NCI-H82 (cell line): ENCODE data around the gene TNFAIP2.

Experiments used
- DNase-seq: peaks from one replicate; lab custom pipeline; 2025; lab: John Stamatoyannopoulos, UW

TNFAIP2 gene

DNA sequence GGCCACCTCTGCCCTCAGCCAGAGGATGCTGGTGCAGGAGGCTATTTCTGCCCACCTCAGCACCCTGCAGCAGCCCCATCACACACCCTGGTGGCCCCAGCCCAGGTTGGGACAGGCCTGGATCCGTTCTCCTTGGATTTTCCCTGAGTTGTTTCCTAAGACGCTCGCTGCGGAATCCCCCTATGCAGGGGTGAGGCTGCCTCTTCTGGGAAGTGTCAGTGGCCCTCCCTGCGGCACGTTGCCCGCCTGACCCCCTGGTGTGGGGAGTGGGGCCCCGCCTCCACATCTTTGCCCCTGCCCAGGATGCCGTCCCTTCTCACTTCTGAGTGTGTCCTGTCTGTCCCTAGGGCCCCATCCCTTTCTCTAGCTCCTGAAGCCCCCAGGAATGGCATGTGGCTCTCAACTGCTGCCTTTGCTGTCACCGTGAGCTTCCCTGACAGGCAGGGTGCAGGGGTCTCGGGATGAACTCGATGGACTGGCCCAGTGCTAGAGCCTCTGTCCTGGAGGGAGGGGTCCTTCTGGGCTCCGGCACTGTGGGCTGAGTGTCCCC lies 29.3 kb upstream of the TNFAIP2 start:
- DNase-seq: no peak

DNA sequence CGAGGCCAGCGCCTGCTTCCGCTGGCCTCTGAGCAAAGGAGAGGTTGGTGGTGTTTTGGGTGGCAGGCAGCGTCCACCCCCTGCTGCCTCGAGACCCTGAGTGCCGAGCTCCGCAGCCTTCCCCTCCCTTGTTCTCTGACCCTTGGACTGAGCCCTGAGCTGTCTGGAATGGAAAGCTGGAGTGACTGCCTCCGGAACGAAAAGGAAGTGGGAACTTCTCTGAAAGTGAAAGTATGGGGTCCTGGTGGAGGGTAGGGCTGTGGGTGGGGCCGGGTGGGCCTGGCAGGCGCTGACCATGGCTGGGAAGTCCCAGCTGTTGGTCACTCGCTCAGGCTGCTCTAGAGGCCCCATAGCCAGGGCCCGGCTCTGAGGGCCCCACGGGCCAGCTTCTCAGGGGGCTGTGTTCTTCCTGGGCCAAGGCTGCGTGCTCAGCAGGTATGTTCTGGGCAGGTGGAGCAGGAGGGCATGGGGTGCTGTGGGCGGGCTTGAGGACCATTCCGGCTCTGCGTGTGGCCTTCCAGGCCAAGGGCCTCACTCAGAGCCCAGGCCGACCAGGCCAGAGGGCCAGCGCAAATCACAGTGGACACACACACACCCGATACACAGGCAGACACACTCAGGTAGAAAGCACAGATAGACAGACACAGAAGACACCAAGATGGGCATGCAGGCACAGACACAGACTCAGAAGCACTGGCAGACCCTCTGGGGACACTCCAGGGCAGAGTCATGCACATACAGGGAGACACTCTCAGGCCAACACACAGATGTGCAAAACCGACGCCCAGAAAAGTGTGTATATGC lies 28.7 kb upstream of the TNFAIP2 start, which contains the start of gene EXOC3L4:
EXOC3L4 (plus strand) TSS at position 320 of the 804 bp plus-strand sequence. CDS start 5,495 bp downstream, outside the sequence.
- DNase-seq: no peak

DNA sequence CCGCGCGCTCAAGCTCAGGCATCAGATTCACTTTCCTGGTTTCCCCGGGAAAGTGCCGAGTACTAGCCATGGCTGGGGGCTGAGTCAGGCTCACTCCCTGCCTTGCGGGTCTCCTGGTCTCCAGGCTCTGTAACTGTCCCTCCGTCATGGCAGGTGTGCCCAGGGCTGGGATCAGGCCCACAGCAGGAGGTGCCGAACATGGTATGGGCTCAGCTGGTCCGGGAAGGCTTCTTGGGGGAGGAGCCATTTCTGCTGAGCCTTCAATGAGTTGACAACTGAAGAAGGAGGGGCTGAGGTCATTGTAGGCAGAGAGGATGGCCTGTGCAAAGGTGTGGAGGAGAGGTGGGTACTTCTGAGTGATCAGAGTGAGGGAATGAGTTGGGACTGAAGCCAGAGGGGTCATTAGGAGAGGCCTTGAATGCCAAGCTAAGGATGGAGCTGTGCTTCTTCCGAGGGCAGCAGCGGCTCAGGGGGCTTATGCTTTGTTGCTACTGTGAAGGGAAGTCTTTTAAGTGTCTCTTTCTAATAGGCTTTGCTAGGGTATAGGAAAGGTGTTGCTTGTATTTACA lies 28.0 kb upstream of the TNFAIP2 start:
- DNase-seq: no peak

DNA sequence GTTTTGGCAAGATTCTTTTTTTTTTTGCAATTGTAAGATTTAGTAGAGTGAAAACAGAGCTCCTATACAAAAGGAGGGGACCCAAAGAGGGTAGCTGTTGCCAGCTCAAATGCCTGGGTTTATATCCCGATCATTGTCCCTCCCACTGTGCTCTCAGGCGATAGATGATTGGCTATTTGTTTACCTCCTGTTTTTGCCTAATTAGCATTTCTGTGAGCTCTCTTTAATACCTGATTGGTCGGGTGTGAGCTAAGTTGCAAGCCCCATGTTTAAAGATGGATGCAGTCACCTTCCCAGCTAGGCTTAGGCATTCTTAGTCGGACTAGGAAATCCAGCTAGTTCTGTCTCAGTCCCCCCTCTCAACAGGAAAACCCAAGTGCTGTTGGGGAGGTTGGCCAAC lies 26.9 kb upstream of the TNFAIP2 start:
- no peak for DNase-seq

DNA sequence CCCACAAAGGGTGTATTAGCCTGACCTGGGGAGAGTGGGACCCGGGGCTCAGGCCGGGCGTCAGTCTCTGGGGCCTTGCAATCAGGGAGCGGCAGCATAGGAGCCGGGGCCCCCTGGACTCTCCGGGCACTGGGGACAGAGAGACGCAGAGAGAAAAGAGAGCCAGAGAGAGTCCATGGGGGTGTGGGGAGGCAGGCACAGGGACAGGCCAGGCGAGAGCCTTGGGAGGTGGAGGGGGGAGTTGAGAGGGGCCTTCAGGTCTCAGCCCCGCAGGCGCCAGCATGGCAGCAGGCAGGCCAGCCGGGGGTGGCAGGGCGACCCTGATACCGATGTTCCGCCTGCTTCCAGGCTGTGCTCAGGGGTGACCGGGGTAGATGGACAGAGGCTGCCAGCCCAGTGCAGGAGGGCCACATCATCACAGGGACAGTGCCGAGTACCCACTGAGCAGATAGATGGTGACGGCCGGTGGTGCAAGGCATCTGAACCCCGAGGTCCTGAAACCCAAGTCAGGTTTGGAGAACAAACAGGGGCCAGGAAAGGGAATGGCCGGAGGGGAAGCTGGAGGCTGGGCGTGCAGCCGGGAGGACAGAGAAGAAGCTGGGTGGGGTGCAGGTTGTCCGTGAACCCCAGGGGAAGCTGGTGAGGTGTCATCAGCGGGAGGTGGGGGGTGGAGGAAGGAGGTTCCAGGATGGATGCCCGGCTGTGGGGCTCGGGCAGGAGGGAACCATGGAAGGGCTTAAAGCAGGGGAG lies 25.8 kb upstream of the TNFAIP2 start:
- DNase-seq: no peak

DNA sequence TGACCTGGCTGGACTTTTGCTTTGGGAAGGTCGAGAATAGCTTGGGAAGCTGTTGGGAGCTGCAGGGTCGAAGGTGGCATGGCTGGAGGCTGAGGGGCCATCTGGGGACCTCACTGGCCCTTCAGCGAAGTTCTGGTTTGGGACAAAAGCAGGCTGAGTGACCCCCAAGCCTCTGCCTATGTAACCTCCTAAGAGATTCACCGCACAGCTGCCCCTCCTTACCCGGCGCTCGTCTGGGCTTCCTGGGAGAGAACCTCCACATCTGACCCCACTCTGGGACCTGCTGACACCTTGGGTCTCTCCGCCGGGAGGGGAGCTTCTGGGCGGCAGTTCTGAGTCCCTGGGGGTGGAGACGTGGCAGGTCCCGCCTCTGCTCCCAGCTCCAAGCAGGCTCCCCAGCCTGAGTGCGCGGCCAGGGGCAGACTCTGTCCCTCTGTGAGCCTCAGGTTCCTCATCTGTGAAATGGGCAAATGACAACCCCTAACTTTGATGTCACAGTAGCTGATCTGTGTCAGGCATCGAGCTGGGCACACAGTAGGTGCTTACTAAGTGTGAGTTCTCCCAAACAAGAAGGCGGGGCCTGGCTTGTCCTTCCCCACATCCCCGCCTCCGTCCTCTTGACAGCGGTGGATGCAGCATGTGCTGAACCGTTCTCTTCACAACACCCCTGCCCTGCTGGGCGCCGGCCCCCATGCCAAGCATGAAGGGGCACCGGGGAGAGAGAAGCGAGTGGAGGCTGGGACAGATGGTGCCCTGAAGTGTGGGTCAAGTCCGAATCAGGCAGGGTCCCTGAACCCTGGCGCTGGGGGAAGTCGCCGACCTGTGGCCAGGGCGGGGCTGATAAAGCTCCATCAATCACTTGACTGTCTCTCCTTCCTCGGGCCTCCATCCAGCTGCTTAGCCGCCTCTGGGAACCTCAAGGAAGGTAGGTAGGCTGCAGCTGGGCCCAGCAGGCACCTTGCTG lies 25.0 kb upstream of the TNFAIP2 start:
- DNase-seq: no peak

DNA sequence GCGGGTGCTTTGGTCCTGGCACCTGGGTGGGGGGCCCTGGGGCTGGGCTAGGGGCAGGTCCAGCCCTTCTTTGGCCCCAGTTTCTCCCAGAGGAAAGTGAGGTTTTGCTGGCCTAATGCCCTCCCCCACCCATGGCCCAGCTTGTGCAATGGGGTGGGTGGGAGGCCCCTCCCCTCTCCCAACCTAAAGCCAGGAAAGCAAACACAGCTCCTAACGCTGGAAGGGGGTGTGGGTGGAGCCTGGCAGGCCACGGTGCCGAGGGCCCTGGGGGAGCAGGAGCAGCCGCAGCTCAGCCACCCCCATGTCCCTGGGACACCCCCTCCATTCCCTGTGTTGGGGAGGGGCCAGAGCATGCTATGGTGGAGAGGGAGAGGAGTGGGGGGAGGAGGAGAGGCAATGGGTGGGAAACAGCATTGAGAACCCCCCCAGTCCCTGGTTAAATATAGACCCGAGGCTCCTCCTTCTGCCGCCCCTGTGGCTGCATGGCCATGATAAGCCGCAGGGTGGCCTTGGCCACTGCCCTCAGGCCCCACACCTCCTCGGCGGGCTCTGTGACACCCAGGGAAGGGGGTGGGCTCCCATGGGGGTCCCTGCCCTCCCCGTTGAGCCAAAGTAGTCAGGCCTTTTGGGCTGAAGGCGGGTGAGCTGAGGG lies 24.1 kb upstream of the TNFAIP2 start:
- DNase-seq: peak; percentile 20

DNA sequence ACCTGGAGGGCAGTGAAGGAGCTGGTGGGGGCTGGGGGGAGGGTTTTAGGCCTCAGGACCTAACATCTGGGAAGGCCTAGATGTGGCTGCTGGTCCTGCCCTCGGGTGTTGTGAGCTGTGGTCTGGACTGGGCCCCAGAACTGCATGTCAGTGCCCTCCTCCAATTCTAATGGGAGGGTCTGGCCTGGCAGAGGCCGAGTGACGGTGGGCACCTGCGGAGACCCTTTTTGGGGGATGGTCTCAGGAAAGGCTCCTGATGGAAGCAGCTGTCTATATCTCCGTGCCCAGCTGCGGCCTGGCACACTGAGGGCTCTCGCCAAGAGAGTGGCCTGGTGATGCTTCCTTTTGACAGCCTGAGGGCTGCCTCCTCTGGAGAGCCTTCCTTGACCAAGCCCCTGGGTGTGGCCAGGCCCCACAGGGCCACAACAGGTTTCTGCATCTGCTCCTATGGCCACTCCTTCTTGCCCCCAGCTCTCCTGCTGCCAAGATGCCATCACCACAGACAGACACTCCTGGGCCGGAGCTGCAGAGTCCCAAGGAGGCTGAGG lies 23.5 kb upstream of the TNFAIP2 start:
- no peak for DNase-seq

DNA sequence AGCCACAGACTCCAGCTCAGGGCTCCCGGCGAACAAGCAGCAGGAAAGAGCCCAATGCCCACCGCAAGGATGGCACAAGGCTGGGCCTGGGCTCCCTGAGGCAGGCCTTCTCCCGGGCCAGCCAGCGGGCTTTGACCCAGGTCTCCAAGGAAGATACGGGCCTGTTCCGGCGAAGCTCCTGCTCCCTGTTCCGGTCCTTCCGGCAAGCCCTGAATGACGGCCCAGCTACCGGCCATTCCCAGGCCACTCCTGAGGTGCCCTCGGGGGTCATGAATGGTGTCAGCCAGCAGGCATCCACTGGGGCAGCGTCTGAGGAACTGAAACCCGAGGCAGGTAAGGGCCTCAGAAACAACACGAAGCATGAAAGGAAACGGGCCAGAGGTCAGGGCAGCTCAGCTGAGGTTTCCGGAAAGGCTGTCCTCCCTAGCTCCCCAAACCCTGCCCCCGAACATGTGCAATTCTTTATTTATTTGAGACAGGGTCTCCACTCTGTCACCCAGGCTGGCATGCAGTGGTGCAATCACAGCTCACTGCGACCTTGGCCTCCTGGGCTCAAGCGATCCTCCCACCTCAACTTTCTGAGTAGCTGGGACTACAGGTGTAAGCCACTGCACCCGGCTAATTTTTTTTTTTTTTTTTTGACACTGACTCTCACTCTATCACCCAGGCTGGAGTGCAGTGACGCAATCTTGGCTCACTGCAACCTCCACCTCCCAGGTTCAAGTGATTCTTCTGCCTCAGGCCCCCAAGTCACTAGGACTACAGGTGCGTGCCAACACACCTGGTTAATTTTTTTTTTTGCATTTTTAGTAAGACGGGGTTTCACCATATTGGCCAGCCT lies 22.8 kb upstream of the TNFAIP2 start:
- no peak for DNase-seq

DNA sequence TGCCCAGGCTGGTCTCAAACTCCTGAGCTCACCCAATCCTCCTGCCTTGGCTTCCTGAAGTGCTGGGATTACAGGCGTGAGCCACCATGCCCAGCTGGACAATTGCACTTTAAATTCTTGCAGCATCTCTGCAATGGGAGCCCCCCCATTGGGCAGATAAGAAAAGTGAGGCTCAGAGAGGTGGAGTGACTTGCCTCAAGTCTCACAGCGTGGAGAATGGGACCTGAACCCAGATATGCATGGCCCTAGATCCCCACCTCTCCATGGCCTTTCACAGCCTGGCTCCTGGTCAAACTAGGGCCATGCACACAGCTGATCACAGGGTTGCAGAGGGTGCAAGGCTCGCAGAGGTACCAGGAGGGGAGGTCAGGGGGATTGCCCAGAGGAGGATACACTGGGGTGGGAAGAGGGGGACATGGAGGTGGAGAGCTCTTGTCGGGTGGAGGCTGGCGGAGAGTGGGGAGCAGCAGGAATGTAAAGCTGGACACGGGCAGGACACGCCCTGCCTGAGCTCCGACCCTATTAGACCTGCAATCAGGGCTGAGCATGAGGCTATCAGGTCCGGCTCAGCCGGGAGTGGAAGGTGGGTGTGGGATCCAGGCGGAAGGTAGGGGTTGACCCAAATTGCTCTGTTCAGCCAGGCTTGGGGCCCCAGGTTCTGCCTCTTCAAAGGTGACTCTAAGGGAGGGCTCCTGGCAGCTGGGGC lies 21.9 kb upstream of the TNFAIP2 start:
- DNase-seq: no peak

DNA sequence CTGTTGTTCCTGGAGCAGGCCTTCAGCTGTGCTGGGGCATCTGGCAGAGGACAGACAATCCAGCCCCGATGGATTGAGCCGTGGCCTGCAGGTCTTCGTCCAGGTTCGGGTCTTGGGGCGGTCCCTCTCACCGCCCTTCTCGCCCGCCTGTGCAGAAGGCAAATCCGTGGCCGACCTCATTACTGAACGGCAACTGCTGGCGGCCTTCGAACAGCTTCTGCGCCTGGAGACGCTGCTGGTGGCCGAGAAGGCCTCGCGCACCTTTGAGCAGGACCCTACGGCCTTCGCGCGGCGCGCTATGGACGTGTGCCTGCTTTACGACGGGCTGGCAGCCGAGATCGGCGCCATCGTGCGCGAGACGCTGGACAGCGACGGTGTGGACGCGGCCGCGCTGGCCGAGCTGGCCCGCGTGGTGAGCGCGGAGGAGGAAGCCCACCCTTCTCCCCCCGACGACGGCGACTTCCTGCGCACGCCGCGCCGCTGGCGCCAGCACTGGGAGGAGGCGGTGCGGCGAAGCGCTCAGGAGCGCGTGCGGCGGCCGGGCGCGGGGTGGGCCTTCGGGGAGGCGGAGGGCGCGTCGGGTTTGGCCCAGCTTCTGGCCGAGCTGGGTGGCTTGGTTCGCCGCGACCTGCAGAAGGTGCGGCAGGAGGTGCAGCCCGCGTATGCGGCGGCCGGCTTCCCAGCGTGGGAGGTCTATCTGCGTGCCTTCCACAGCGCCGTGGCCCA lies 21.1 kb upstream of the TNFAIP2 start:
- DNase-seq: no peak

DNA sequence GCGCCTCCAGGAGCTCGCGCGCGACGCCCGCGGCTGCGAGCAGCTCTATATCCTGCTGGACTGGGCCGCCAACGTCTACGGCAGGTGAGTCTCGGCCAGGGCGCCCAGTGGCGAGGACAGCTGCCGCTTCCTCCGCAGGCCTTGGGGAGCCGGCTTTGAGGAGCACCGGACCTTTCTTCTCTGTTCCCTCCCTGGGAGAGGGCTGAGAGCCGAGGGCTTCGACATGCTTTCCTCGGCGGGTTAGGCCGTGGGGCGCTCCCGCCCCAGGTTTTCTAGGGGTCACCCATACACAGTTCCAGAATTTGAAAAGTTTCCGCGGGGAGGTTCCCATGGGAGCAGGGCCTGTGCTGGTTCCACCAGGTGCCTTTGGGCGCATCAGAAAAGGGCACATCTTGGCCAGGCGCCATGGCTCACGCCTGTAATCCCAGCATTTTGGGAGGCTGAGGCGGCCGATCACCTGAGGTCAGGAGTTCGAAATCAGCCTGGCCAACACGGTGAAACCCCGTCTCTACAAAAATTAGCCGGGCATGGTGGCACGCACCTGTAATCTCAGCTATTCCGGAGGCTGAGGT lies 20.5 kb upstream of the TNFAIP2 start:
- no peak for DNase-seq

DNA sequence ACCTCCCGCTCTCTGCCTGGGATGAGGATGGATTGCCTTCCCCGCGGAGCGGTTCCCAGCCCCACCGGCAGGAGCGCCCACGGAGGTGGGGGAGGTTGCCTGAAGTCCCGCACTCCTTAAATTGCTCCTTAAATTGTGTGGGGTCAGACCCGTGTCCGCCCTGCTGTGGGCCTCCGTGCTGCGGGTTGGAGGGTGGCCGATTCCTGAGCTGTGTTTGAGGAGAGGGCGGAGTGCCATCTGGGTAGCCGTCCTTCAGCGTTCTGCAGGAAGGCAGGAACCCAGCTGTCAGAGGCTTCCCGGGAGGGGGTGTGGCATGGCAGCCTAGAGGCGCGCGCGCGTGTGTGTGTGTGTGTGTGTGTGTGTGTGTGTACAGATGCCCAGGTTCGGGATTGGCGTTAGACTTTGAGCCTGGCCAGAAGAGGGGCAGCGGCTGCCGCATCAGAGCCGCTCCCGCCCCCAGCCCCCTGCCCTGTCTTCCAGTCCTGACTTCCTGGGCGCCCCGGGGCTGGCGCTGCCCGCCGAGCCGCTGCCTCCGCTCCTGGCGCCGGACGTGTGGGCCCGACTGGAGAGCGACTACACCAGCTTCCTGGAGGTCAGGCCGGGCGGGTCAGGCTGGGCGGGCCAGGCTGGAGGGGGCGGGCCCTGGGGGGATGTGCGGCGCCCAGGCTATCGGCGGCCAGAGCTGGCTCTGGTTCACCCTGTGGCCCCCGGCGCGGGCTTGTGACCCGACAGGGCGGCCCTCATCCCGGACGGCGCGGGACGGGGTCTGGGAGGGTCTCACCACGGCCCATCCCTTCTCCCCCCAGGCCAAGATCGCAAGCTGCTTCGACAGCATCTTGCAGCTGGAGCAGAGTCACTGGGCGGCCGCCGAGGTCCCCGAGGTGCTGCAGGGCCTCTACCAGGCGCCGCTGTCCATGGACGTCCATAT lies 19.5 kb upstream of the TNFAIP2 start:
- DNase-seq: peak; percentile 81

DNA sequence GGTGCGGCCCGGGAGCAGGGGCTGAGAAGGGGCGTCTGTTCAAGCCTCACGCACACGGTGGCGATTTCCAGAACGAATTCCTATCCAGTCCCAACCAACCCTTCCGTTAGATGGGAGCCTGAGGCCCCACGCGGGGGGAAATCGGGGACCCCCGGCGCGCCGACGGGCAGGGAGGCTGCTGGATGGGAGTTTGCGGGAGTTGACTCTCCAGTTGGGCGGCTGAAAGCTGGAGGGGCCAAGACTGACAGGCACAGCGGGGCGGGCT lies 18.9 kb upstream of the TNFAIP2 start:
- no peak for DNase-seq

DNA sequence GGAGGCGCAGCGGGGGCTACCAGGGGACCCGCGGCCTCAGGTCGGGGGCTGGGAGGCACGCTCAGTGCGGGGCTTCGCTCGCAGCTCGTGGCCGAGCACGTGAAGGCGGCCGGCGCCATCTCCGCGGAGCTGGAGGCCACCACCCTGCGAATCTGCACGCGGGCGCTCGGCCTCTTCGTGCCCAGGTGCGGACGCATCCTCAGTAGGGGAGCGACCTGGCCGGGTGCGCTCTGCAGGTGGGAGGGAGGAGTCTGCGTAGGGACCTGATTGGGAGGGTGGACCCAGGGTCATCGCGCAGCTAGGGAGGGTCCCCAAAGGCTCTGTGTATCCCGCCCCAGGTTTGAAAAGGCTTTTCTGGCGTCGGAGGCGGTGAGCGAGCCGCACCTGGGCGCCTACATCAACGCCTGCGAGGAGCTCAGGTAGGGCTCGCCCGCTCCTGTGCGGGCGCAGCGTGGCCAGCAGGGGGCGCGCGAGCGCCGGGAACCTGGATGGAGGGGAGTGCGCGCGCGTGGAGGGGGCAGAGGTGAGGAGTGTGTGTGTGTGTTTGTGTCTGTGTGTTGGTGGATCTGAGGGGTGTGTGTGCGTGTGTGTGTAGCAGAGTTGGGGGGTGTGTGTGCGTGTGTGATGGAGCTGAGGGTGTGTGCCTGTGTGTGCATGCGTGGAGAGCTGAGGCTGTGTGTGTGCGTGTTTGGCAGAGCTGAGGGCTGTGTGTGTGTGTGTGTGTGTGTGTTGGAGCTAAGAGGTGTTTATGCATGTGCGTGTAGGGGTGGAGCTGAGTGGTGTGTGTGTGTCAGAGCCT lies 18.4 kb upstream of the TNFAIP2 start:
- DNase-seq: peak; percentile 67

DNA sequence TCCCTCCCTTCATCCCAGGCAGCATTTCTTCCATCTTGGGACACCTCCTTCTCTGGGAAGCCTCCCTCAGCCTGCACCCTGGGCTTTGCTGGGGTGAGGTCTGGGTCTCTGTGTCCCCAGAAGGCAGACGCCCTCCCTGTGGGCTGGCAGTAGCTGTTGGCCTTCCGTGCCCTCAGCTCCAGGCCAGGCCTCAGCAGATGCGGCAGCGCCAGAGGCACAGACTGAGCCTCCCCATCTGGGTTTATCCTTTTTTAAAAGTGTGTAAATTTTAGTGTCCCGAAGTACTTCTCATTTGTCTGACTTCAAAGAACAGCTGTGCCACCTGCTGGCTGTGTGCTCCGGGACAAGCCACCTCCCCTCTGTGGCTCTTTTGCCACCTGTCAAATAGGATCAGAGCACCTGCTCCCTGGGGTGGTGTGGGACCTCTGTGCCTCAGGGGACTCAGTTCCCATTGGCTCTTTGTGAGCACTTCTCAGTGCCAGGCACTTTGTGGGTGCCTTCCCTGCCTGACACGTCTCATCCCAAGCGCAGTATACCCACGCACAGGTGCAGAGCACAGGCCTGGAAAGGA lies 17.6 kb upstream of the TNFAIP2 start:
- peak; percentile 63 for DNase-seq
